ENCODE measurements around the gene SCN9A.

SCN9A gene

DNA sequence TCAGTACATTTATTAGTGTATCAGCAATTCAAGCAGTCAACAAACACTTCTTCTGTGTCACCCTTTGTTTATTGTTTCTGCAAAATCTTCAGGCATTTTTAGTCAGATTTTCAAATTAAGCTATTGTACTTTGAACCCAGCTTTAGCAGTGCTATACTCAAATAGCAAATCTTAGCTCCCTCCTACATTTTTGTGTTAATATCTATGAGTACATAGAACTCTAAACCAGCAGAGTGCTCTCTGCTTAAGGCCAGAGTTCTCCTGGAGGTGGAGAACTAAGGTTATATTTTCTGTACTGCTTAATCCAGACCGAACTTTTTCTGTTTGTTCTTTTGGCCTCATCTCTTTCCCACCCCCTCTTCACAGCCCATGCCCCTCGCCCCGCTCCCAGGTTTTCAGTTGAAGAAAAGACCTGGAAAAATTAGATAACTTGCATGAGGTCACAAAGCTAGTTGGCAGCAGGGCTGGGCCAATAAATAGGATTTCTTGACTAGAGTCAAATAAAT lies 218.7 kb downstream of the SCN9A start:
- WGBS (ENCODE audit: extremely low coverage, insufficient coverage, insufficient read length), result no CpG with 5 or more reads among the region's 3 CpGs
- no peak overlapping the region for H2BK12ac ChIP-seq (ENCODE audit: low read length)
- H3K23ac ChIP-seq (ENCODE audit: low read length), result no peak overlapping the region
- no peaks in the 10 kb centered on the region for H3K36me3 ChIP-seq (ENCODE audit: control insufficient read depth in 1 of 2, insufficient read depth in 2 of 2, low read length in 2 of 2)
- no peaks in the 10 kb centered on the region for H3K79me2 ChIP-seq (ENCODE audit: control insufficient read depth, insufficient read depth, low read length, poor library complexity)
- no peak overlapping the region for H4K12ac ChIP-seq (ENCODE audit: low read depth, low read length)
- no peak overlapping the region for H3K4ac ChIP-seq (ENCODE audit: low read depth, low read length)
- no peak overlapping the region for H3K27ac ChIP-seq (ENCODE audit: low read depth, low read length)
- no peak overlapping the region for H4K8ac ChIP-seq (ENCODE audit: low read depth, low read length)
- no peaks in the 10 kb centered on the region for H3K9me3 ChIP-seq (ENCODE audit: insufficient read depth, low read depth, low read length)
- H3K27me3 ChIP-seq (ENCODE audit: insufficient read depth, low read length), result no peaks in the 10 kb centered on the region
- H4K91ac ChIP-seq (ENCODE audit: low read depth, low read length), result no peak overlapping the region
- H3K14ac ChIP-seq (ENCODE audit: low read length), result no peak overlapping the region
- no peaks in the 10 kb centered on the region for H3K4me1 ChIP-seq (ENCODE audit: control insufficient read depth in 1 of 2, insufficient read depth in 2 of 2, low read length in 2 of 2)
- DNase-seq, result no peak
- no peak overlapping the region for H3K4me3 ChIP-seq (ENCODE audit: low read depth, low read length)
- H3K79me1 ChIP-seq (ENCODE audit: low read length), result no peaks in the 10 kb centered on the region
- H2BK120ac ChIP-seq (ENCODE audit: insufficient read depth, low read length, poor library complexity), result no peak overlapping the region
- H2AFZ ChIP-seq (ENCODE audit: insufficient read depth, low read length, poor library complexity), result no peak overlapping the region
- H3K9ac ChIP-seq (ENCODE audit: low read length), result no peak overlapping the region
- H3K18ac ChIP-seq (ENCODE audit: low read length), result no peak overlapping the region
- no peak overlapping the region for H2BK5ac ChIP-seq (ENCODE audit: low read depth, low read length, poor library complexity)
- H2AK5ac ChIP-seq (ENCODE audit: low read length), result no peak overlapping the region
- no peak overlapping the region for H3K4me2 ChIP-seq (ENCODE audit: low read length)

DNA sequence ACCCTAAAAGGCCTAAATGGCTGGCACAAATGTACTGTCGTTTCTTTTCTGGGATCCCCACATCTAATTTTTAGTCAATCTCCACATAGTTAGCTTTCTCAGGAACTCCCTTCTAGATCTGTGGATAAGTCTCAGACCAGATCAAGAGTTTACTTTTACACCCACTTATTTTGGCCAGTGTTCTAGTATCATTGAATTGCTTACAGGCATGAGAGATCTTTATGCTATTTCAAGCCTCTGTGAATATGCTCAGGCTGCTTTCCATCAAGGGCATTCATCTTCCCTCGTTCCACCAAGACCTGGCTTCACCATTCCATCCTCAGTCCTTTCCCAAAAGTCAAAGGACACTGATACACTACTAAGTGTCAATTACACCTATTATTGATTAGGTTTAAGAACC lies 220.2 kb downstream of the SCN9A start:
- Histone ChIP-seq H3K79me2 (ENCODE audit: control insufficient read depth, insufficient read depth, low read length, poor library complexity) (no peaks in the 10 kb centered on the region), H3K27ac (ENCODE audit: low read depth, low read length) (no peak overlapping the region), H3K4me2 (ENCODE audit: low read length) (no peak overlapping the region), H2AFZ (ENCODE audit: insufficient read depth, low read length, poor library complexity) (no peak overlapping the region), H3K9me3 (ENCODE audit: insufficient read depth, low read depth, low read length) (no peaks in the 10 kb centered on the region), H3K79me1 (ENCODE audit: low read length) (no peaks in the 10 kb centered on the region), H2BK5ac (ENCODE audit: low read depth, low read length, poor library complexity) (no peak overlapping the region), H2BK120ac (ENCODE audit: insufficient read depth, low read length, poor library complexity) (no peak overlapping the region), H3K4me1 (ENCODE audit: control insufficient read depth in 1 of 2, insufficient read depth in 2 of 2, low read length in 2 of 2) (no peaks in the 10 kb centered on the region), H4K8ac (ENCODE audit: low read depth, low read length) (no peak overlapping the region), H4K91ac (ENCODE audit: low read depth, low read length) (no peak overlapping the region), H3K14ac (ENCODE audit: low read length) (no peak overlapping the region), H3K36me3 (ENCODE audit: control insufficient read depth in 1 of 2, insufficient read depth in 2 of 2, low read length in 2 of 2) (no peaks in the 10 kb centered on the region), H3K9ac (ENCODE audit: low read length) (no peak overlapping the region), H4K12ac (ENCODE audit: low read depth, low read length) (no peak overlapping the region), H2AK5ac (ENCODE audit: low read length) (no peak overlapping the region), H3K23ac (ENCODE audit: low read length) (no peak overlapping the region), H3K4me3 (ENCODE audit: low read depth, low read length) (no peak overlapping the region), H3K27me3 (ENCODE audit: insufficient read depth, low read length) (no peaks in the 10 kb centered on the region), H2BK12ac (ENCODE audit: low read length) (no peak overlapping the region), H3K4ac (ENCODE audit: low read depth, low read length) (no peak overlapping the region), H3K18ac (ENCODE audit: low read length) (no peak overlapping the region)
- no peak for DNase-seq
- WGBS (ENCODE audit: extremely low coverage, insufficient coverage, insufficient read length), result no CpG with 5 or more reads among the region's 2 CpGs

DNA sequence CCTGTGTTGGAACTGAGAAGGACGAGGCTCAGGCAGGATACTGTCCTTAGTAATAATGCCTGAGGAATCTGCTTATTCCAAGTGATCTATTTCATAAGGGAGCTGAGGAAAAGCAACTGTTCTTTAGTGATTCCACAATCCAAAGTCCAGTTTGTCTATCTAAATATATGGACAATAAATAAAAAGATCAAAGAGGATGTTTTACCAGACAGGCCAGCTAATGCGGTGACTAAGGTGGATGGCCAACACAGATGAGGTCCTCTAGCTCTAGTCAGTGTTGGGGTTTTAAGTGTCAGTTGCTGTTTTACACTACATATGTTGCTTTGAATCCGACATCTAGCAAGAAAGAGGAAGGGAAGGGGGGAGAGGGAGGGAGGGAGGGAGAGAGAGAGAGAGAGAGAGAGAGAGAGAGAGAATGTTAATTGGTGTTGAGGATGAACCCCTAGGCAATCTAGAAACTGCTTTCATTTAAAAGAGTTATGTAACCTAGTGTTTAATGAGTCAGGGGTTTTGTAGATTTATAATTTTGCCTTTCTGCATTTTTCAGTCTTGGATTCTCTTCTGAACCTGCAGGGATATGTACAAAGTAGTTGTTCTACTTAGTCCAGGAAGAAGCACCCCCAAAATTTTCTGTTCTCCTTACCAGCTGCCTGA lies 220.9 kb downstream of the SCN9A start:
- Histone ChIP-seq H3K4me2 (ENCODE audit: low read length) (no peak overlapping the region), H3K18ac (ENCODE audit: low read length) (no peak overlapping the region), H2AFZ (ENCODE audit: insufficient read depth, low read length, poor library complexity) (no peak overlapping the region), H2AK5ac (ENCODE audit: low read length) (no peak overlapping the region), H4K8ac (ENCODE audit: low read depth, low read length) (no peak overlapping the region), H3K79me2 (ENCODE audit: control insufficient read depth, insufficient read depth, low read length, poor library complexity) (no peaks in the 10 kb centered on the region), H3K23ac (ENCODE audit: low read length) (no peak overlapping the region), H3K4me1 (ENCODE audit: control insufficient read depth in 1 of 2, insufficient read depth in 2 of 2, low read length in 2 of 2) (no peaks in the 10 kb centered on the region), H2BK5ac (ENCODE audit: low read depth, low read length, poor library complexity) (no peak overlapping the region), H4K12ac (ENCODE audit: low read depth, low read length) (no peak overlapping the region), H4K91ac (ENCODE audit: low read depth, low read length) (no peak overlapping the region), H3K36me3 (ENCODE audit: control insufficient read depth in 1 of 2, insufficient read depth in 2 of 2, low read length in 2 of 2) (no peaks in the 10 kb centered on the region), H3K4ac (ENCODE audit: low read depth, low read length) (no peak overlapping the region), H2BK12ac (ENCODE audit: low read length) (no peak overlapping the region), H3K9me3 (ENCODE audit: insufficient read depth, low read depth, low read length) (no peaks in the 10 kb centered on the region), H2BK120ac (ENCODE audit: insufficient read depth, low read length, poor library complexity) (no peak overlapping the region), H3K27me3 (ENCODE audit: insufficient read depth, low read length) (no peaks in the 10 kb centered on the region), H3K79me1 (ENCODE audit: low read length) (no peaks in the 10 kb centered on the region), H3K9ac (ENCODE audit: low read length) (no peak overlapping the region), H3K27ac (ENCODE audit: low read depth, low read length) (no peak overlapping the region), H3K14ac (ENCODE audit: low read length) (no peak overlapping the region), H3K4me3 (ENCODE audit: low read depth, low read length) (no peak overlapping the region)
- WGBS (ENCODE audit: extremely low coverage, insufficient coverage, insufficient read length), result no CpG with 5 or more reads among the region's 3 CpGs
- no peak for DNase-seq

DNA sequence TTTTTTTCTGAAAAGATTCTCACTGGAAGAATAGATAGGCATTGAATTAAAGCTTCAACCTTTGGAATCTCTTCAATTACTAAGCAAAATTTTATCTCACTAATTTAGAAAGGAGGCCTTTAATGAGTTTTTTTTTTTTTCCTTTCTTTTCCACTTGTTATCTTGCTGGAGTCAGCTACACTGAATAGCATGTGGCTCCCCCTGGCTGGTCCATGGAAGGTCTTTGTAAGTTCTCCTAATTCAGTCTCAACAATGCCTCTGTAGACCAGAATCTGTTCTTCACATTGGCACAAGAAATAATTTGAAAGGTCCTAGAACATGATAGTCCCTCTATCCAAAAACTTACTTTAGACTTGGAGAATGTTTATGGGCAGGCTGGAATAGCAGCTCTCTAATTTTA lies 223.7 kb downstream of the SCN9A start:
- Histone ChIP-seq H3K14ac (ENCODE audit: low read length) (no peak overlapping the region), H3K4me1 (ENCODE audit: control insufficient read depth in 1 of 2, insufficient read depth in 2 of 2, low read length in 2 of 2) (no peaks in the 10 kb centered on the region), H3K4me3 (ENCODE audit: low read depth, low read length) (no peak overlapping the region), H2BK5ac (ENCODE audit: low read depth, low read length, poor library complexity) (no peak overlapping the region), H3K9ac (ENCODE audit: low read length) (no peak overlapping the region), H3K4ac (ENCODE audit: low read depth, low read length) (no peak overlapping the region), H3K23ac (ENCODE audit: low read length) (no peak overlapping the region), H2BK12ac (ENCODE audit: low read length) (no peak overlapping the region), H4K91ac (ENCODE audit: low read depth, low read length) (no peak overlapping the region), H3K4me2 (ENCODE audit: low read length) (no peak overlapping the region), H3K79me1 (ENCODE audit: low read length) (no peaks in the 10 kb centered on the region), H3K36me3 (ENCODE audit: control insufficient read depth in 1 of 2, insufficient read depth in 2 of 2, low read length in 2 of 2) (no peaks in the 10 kb centered on the region), H3K27me3 (ENCODE audit: insufficient read depth, low read length) (no peaks in the 10 kb centered on the region), H3K79me2 (ENCODE audit: control insufficient read depth, insufficient read depth, low read length, poor library complexity) (no peaks in the 10 kb centered on the region), H2AK5ac (ENCODE audit: low read length) (no peak overlapping the region), H3K18ac (ENCODE audit: low read length) (no peak overlapping the region), H2AFZ (ENCODE audit: insufficient read depth, low read length, poor library complexity) (no peak overlapping the region), H2BK120ac (ENCODE audit: insufficient read depth, low read length, poor library complexity) (no peak overlapping the region), H4K12ac (ENCODE audit: low read depth, low read length) (no peak overlapping the region), H4K8ac (ENCODE audit: low read depth, low read length) (no peak overlapping the region), H3K9me3 (ENCODE audit: insufficient read depth, low read depth, low read length) (no peaks in the 10 kb centered on the region), H3K27ac (ENCODE audit: low read depth, low read length) (no peak overlapping the region)
- no peak for DNase-seq
